T-cell (primary cell): ENCODE measurements around the gene IL17B. TPM values are rescaled to one million over a fixed set of nuclear protein-coding genes. Genes with fewer than 3 reads are reported as not detected.

Source experiments
- ATAC-seq, 4 experiments: fragments of 200-7000 bp in 3 of 4; fragments of 150-1000 bp in 1 of 4; cut with Tn5 transposase; replicated peaks in 1 of 4; 1 replicate in 3 of 4; 2 replicates in 1 of 4; pipeline ENCODE4 v1.10.0; 2021; ENCODE audit warnings: moderate library complexity in 3 of 4, mild to moderate bottlenecking in 2 of 4, moderate number of reproducible peaks in 1 of 4
- CTCF ChIA-PET, 2 donors: fragments of 300-600 bp; sonication (Branson Sonifier 250); formaldehyde crosslinking; loops; one replicate each; lab custom pipeline; 2022; ENCODE audit warnings: antibody characterized with exemption in 2 of 2; lab: Charles Lee
- POLR2A ChIA-PET, 2 donors: fragments of 300-600 bp; sonication (Branson Sonifier 250); formaldehyde crosslinking; loops; one replicate each; lab custom pipeline; 2022; ENCODE audit warnings: antibody characterized with exemption in 2 of 2; lab: Charles Lee
- DNase-seq, 35 experiments: peaks; one replicate each; pipeline versions ENCODE4 v3.0.0 to v3.0.0-alpha.2; 2013 to 2023
- H3K27ac ChIP-seq: one replicate; pipeline ENCODE4 v1.5.1; 2013; ENCODE audit warnings: low read length
- H3K27me3 ChIP-seq, 2 experiments: replicated peaks in 1 of 2; 1 replicate in 1 of 2; 2 replicates in 1 of 2; pipeline versions ENCODE4 v1.6.1 to v1.7.0; 2013; ENCODE audit warnings: low read length in 1 of 2, mixed read lengths in 1 of 2; ENCODE audit not compliant: control insufficient read depth in 2 of 2, insufficient read depth in 2 of 2; ENCODE audit errors: extremely low read depth in 1 of 2
- H3K36me3 ChIP-seq, 2 donors: 1 replicate in 1 of 2; 2 replicates in 1 of 2; pipeline versions ENCODE4 v1.6.1 to v1.7.0; 2013; ENCODE audit warnings: low read length in 1 of 2; ENCODE audit not compliant: control insufficient read depth in 2 of 2, insufficient read depth in 1 of 2; ENCODE audit errors: extremely low read depth in 1 of 2
- H3K4me1 ChIP-seq, 2 experiments: 1 replicate in 1 of 2; 2 replicates in 1 of 2; pipeline versions ENCODE4 v1.6.1 to v1.7.0; 2013; ENCODE audit warnings: low read length in 2 of 2, mixed read lengths in 1 of 2; ENCODE audit not compliant: insufficient read depth in 2 of 2, control insufficient read depth in 1 of 2; ENCODE audit errors: extremely low read depth in 1 of 2
- H3K4me3 ChIP-seq, 2 donors: 1 replicate in 1 of 2; 2 replicates in 1 of 2; pipeline versions ENCODE4 v1.5.1 to v1.7.0; 2013; ENCODE audit warnings: mild to moderate bottlenecking in 2 of 2, low read length in 1 of 2, moderate library complexity in 1 of 2; ENCODE audit not compliant: control insufficient read depth in 1 of 2; ENCODE audit errors: extremely low read depth in 1 of 2
- H3K9me3 ChIP-seq: 2 replicates; pipeline ENCODE4 v1.7.0; 2013
- H3K27ac Mint-ChIP-seq, 2 donors: one replicate each; pipeline ENCODE4 v1.8.0; 2020 to 2021; ENCODE audit warnings: mild to moderate bottlenecking in 2 of 2, mixed read lengths in 2 of 2
- H3K27me3 Mint-ChIP-seq, 2 donors: one replicate each; pipeline ENCODE4 v1.8.0; 2021 to 2022; ENCODE audit warnings: mixed read lengths in 2 of 2
- H3K36me3 Mint-ChIP-seq: one replicate; pipeline ENCODE4 v1.8.0; 2021; ENCODE audit warnings: mixed read lengths
- H3K4me1 Mint-ChIP-seq, 3 donors: one replicate each; pipeline ENCODE4 v1.8.0; 2020 to 2022; ENCODE audit warnings: mixed read lengths in 3 of 3, mild to moderate bottlenecking in 1 of 3
- H3K4me3 Mint-ChIP-seq, 3 donors: one replicate each; pipeline ENCODE4 v1.8.0; 2020 to 2022; ENCODE audit warnings: mild to moderate bottlenecking in 3 of 3, mixed read lengths in 3 of 3, moderate library complexity in 3 of 3
- H3K9me3 Mint-ChIP-seq, 3 donors: one replicate each; pipeline ENCODE4 v1.8.0; 2020 to 2022; ENCODE audit warnings: mixed read lengths in 3 of 3
- WGBS: methylation state at CpG from one replicate; pipeline ENCODE4 v1.1.5; 2013; ENCODE audit warnings: missing lambda C conversion rate; ENCODE audit not compliant: insufficient coverage; 5-methylcytosine and 5-hydroxymethylcytosine counted together
- total RNA-seq, 35 experiments: library from RNA in 6 of 35; stranded (reverse) in 6 of 35; fragments of 120-200 nt in 1 of 35; gene quantifications; one replicate each; pipeline versions ENCODE4 v1.2.1 to v1.2.4 and lab custom pipeline; 2013 to 2026

The IL17B gene
- total RNA-seq, 5 donors from 2014 or later (not counting 1 experiment from before 2014, with no cell fraction given): not detected

- Mint-ChIP-seq H3K4me3 (no peak overlapping the region), H3K27me3 (peaks cover 3 to 11% of the 10 kb centered on the region in 2 donors), H3K9me3 (no peaks in the 10 kb centered on the region), H3K27ac (no peak overlapping the region), H3K4me1 (no peaks in the 10 kb centered on the region), H3K36me3 (no peaks in the 10 kb centered on the region)
- Histone ChIP-seq H3K36me3 (no peaks in the 10 kb centered on the region), H3K27ac (no peak overlapping the region), H3K27me3 (peaks cover 0 to 16% of the 10 kb centered on the region in 2 experiments), H3K4me1 (no peaks in the 10 kb centered on the region), H3K4me3 (no peak overlapping the region), H3K9me3 (no peaks in the 10 kb centered on the region)
- WGBS: no CpG with 5 or more reads among the region's 9 CpGs
- ATAC-seq (no peak), DNase-seq (no peak)
- POLR2A ChIA-PET: interaction anchor here in 1 of 2 donors (0.7 kb wide), 1 partner anchor 92 kb away, joined by 3 read pairs; no protein-coding TSS in a partner anchor
- CTCF ChIA-PET: no interaction called here
These were observed 32.8 kb upstream of the IL17B start for GRCh38 chr5:149411738-149412519.

- ChIA-PET CTCF (no interaction called here), POLR2A (interaction anchor here in 1 of 2 donors (0.7 kb wide), 1 partner anchor 93 kb away, joined by 3 read pairs; no protein-coding TSS in a partner anchor)
- ATAC-seq: no peak
- Histone ChIP-seq H3K4me3 (no peak overlapping the region), H3K27ac (no peak overlapping the region), H3K27me3 (peaks cover 0 to 25% of the 10 kb centered on the region in 2 experiments), H3K9me3 (no peaks in the 10 kb centered on the region), H3K36me3 (no peaks in the 10 kb centered on the region), H3K4me1 (no peaks in the 10 kb centered on the region)
- 91% methylated on average over 9 of the region's 15 CpGs for WGBS
- no peaks in the 10 kb centered on the region for H3K9me3 Mint-ChIP-seq
- H3K4me3 Mint-ChIP-seq: no peak overlapping the region
- DNase-seq: no peak
- peaks cover 3 to 11% of the 10 kb centered on the region in 2 donors for H3K27me3 Mint-ChIP-seq
- no peaks in the 10 kb centered on the region for H3K4me1 Mint-ChIP-seq
- H3K36me3 Mint-ChIP-seq: no peaks in the 10 kb centered on the region
- no peak overlapping the region for H3K27ac Mint-ChIP-seq
These were observed 31.8 kb upstream of the IL17B start for GRCh38 chr5:149410721-149411432.

- Histone ChIP-seq H3K4me3 (no peak overlapping the region), H3K4me1 (no peaks in the 10 kb centered on the region), H3K9me3 (no peaks in the 10 kb centered on the region), H3K27ac (no peak overlapping the region), H3K27me3 (peaks cover 0 to 33% of the 10 kb centered on the region in 2 experiments), H3K36me3 (no peaks in the 10 kb centered on the region)
- POLR2A ChIA-PET: no interaction called here
- Mint-ChIP-seq H3K4me1 (no peaks in the 10 kb centered on the region), H3K9me3 (no peaks in the 10 kb centered on the region), H3K36me3 (no peaks in the 10 kb centered on the region), H3K27ac (no peak overlapping the region), H3K27me3 (peaks cover 3 to 11% of the 10 kb centered on the region in 2 donors), H3K4me3 (no peak overlapping the region)
- CTCF ChIA-PET: no interaction called here
- WGBS: 71% methylated on average over 2 of the region's 7 CpGs
- no peak for DNase-seq
- ATAC-seq: no peak
These were observed 31.0 kb upstream of the IL17B start for GRCh38 chr5:149410071-149410470.

GRCh38 chr5:149409268-149409948 lies 30.3 kb upstream of the IL17B start:
- no peak overlapping the region for H3K27ac ChIP-seq
- H3K9me3 ChIP-seq: no peaks in the 10 kb centered on the region
- H3K27me3 Mint-ChIP-seq: peaks cover 3 to 11% of the 10 kb centered on the region in 2 donors
- H3K9me3 Mint-ChIP-seq: no peaks in the 10 kb centered on the region
- no peaks in the 10 kb centered on the region for H3K36me3 Mint-ChIP-seq
- DNase-seq: no peak
- H3K4me3 Mint-ChIP-seq: no peak overlapping the region
- H3K27me3 ChIP-seq: peaks cover 0 to 33% of the 10 kb centered on the region in 2 experiments
- ChIA-PET POLR2A (no interaction called here), CTCF (no interaction called here)
- no peaks in the 10 kb centered on the region for H3K4me1 Mint-ChIP-seq
- no peak overlapping the region for H3K4me3 ChIP-seq
- no peaks in the 10 kb centered on the region for H3K4me1 ChIP-seq
- no peaks in the 10 kb centered on the region for H3K36me3 ChIP-seq
- ATAC-seq: no peak
- no peak overlapping the region for H3K27ac Mint-ChIP-seq
- 96% methylated on average over 4 of the region's 6 CpGs for WGBS

- H3K27ac ChIP-seq: no peak overlapping the region
- no peak for ATAC-seq
These were observed 29.4 kb upstream of the IL17B start for GRCh38 chr5:149408252-149409099.

More at GRCh38 chr5:149408252-149409099, 29.4 kb upstream of the IL17B start:
- Mint-ChIP-seq H3K27me3 (peaks cover 3 to 10% of the 10 kb centered on the region in 2 donors), H3K36me3 (no peaks in the 10 kb centered on the region), H3K4me3 (no peak overlapping the region), H3K4me1 (no peaks in the 10 kb centered on the region), H3K9me3 (no peaks in the 10 kb centered on the region), H3K27ac (no peak overlapping the region)
- ChIA-PET POLR2A (interaction anchor here in 1 of 2 donors (0.5 kb wide), 1 partner anchor 361 kb away, joined by 3 read pairs; no protein-coding TSS in a partner anchor), CTCF (interaction anchor here in 1 of 2 donors (0.6 kb wide), 1 partner anchor 18 kb away, joined by 6 read pairs; no protein-coding TSS in a partner anchor)
- H3K36me3 ChIP-seq: no peaks in the 10 kb centered on the region
- DNase-seq: no peak
- H3K27me3 ChIP-seq: peaks cover 0 to 35% of the 10 kb centered on the region in 2 experiments
- H3K9me3 ChIP-seq: no peaks in the 10 kb centered on the region
- H3K4me3 ChIP-seq: no peak overlapping the region
- WGBS: 71% methylated on average over 12 of the region's 12 CpGs
- H3K4me1 ChIP-seq: no peaks in the 10 kb centered on the region
